ENCODE data around the gene KCNK15.
A peak's percentile ranks its signal among the peaks of the same experiment; 100 is the strongest.

Gene KCNK15

DNA sequence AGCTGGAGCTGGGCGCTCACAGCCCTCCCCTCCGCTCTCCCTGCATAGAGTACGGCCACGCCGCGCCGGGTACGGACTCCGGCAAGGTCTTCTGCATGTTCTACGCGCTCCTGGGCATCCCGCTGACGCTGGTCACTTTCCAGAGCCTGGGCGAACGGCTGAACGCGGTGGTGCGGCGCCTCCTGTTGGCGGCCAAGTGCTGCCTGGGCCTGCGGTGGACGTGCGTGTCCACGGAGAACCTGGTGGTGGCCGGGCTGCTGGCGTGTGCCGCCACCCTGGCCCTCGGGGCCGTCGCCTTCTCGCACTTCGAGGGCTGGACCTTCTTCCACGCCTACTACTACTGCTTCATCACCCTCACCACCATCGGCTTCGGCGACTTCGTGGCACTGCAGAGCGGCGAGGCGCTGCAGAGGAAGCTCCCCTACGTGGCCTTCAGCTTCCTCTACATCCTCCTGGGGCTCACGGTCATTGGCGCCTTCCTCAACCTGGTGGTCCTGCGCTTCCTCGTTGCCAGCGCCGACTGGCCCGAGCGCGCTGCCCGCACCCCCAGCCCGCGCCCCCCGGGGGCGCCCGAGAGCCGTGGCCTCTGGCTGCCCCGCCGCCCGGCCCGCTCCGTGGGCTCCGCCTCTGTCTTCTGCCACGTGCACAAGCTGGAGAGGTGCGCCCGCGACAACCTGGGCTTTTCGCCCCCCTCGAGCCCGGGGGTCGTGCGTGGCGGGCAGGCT, 4.6 kb downstream of the KCNK15 start:
- no peaks in the 10 kb centered on the region for H3K79me2 ChIP-seq (ENCODE audit: insufficient read depth, low read length)
- H2AFZ ChIP-seq (ENCODE audit: low read length), result no peak overlapping the region
- H4K20me1 ChIP-seq (ENCODE audit: insufficient read depth, low read length), result no peaks in the 10 kb centered on the region
- H3K9ac ChIP-seq (ENCODE audit: low read length), result no peak overlapping the region
- no peaks in the 10 kb centered on the region for H3K36me3 ChIP-seq (ENCODE audit: insufficient read depth, low read length)
- no peaks in the 10 kb centered on the region for H3K9me3 ChIP-seq (ENCODE audit: low read length)
- H3K27me3 ChIP-seq (ENCODE audit: insufficient read depth, low read length), result peaks cover 11% of the 10 kb centered on the region; the same call in 1 of the 2 replicates
- H3K27ac ChIP-seq (ENCODE audit: low read depth, low read length, poor library complexity, severe bottlenecking), result no peak overlapping the region
- no peak overlapping the region for H3K4me2 ChIP-seq (ENCODE audit: low read length)
- no peak for TF ChIP-seq EZH2 (IDR thresholded peaks at IDR 0.05; ENCODE audit: borderline replicate concordance, low read length)
- TF ChIP-seq, protein P1, sequence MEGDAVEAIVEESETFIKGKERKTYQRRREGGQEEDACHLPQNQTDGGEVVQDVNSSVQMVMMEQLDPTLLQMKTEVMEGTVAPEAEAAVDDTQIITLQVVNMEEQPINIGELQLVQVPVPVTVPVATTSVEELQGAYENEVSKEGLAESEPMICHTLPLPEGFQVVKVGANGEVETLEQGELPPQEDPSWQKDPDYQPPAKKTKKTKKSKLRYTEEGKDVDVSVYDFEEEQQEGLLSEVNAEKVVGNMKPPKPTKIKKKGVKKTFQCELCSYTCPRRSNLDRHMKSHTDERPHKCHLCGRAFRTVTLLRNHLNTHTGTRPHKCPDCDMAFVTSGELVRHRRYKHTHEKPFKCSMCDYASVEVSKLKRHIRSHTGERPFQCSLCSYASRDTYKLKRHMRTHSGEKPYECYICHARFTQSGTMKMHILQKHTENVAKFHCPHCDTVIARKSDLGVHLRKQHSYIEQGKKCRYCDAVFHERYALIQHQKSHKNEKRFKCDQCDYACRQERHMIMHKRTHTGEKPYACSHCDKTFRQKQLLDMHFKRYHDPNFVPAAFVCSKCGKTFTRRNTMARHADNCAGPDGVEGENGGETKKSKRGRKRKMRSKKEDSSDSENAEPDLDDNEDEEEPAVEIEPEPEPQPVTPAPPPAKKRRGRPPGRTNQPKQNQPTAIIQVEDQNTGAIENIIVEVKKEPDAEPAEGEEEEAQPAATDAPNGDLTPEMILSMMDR (IDR thresholded peaks at IDR 0.05; ENCODE audit: low read length), result peak; percentile 4; the same call in 1 of the 2 replicates
- peaks cover 24% of the 10 kb centered on the region for H3K4me1 ChIP-seq (ENCODE audit: insufficient read depth, low read length, severe bottlenecking)
- no peaks in the 10 kb centered on the region for H3F3A ChIP-seq (ENCODE audit: insufficient read depth, low read length)
- H3K9me2 ChIP-seq (ENCODE audit: low read depth, low read length), result no peaks in the 10 kb centered on the region
- H3K4me3 ChIP-seq (ENCODE audit: low read depth, low read length, poor library complexity, severe bottlenecking), result no peak overlapping the region

DNA sequence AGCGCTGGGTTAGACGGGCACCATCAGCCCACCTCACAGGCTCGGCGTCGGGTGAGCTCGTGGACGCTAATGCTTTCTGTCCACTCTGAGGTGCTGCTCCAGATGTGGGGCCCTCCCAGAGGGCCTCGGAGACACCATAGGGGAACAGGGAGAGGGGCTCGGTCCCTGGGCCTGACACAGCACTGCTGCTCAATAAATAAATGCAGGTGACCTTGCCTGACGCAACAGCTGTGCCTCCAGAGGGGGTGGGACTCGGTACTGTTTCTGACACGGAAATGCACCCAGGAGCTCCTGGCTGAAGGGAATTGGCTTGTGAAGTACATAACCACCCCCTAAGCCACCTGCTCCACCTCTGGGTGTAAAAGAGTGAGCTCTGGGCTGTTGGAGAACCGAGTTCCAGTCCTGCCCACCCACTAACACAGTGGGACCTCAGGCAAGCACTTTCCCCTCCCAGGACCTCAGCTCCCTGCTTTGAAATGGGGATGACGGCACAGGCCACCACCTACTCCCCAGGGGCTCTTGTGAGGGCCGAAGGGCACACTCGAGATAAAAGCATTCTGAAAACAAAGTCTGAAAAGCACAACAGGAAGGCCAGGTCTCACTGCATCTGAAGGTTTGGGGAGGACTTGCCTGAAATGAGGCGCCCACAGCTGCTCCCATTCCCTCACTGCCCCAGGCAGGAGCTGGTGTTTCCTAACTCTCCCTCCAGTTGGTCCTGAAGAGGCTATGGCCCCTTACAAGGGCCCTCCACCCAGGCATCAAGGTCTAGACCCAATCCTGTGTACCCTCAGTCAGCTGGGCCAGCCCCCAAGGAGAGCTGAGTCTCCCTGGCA, 6.7 kb downstream of the KCNK15 start:
- H3K9me2 ChIP-seq (ENCODE audit: low read depth, low read length), result no peaks in the 10 kb centered on the region
- peaks cover 11% of the 10 kb centered on the region; the same call in 1 of the 2 replicates for H3K27me3 ChIP-seq (ENCODE audit: insufficient read depth, low read length)

DNA sequence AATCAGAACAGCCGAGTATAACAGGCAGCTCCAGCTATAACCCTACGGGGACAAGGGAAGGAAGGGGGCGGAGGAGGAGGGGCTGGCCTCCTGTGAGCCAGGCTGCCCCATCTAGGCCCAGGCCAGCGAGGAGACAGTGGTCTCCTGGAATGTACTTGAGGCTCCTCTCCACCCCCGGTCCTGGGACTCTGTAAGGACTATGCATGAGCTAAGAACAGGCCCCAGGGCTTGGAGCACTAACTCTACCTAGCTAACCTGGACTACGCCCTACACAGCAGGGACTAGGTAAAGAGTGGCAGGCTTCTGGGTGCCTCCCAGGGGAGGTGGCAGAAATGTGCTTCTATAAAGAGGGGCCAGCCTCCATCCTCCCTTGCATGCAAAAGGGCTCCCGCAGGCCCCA, 8.9 kb downstream of the KCNK15 start:
- Histone ChIP-seq H4K20me1 (ENCODE audit: insufficient read depth, low read length) (no peaks in the 10 kb centered on the region), H3K27ac (ENCODE audit: low read depth, low read length, poor library complexity, severe bottlenecking) (no peak overlapping the region), H3K36me3 (ENCODE audit: insufficient read depth, low read length) (no peaks in the 10 kb centered on the region), H3K4me1 (ENCODE audit: insufficient read depth, low read length, severe bottlenecking) (peaks cover 6% of the 10 kb centered on the region), H3K27me3 (ENCODE audit: insufficient read depth, low read length) (peaks cover 15% of the 10 kb centered on the region; the same call in 1 of the 2 replicates), H3K4me2 (ENCODE audit: low read length) (no peak overlapping the region), H3K4me3 (ENCODE audit: low read depth, low read length, poor library complexity, severe bottlenecking) (no peak overlapping the region), H3F3A (ENCODE audit: insufficient read depth, low read length) (no peaks in the 10 kb centered on the region), H3K9ac (ENCODE audit: low read length) (no peak overlapping the region), H3K9me2 (ENCODE audit: low read depth, low read length) (no peaks in the 10 kb centered on the region), H3K79me2 (ENCODE audit: insufficient read depth, low read length) (no peaks in the 10 kb centered on the region), H2AFZ (ENCODE audit: low read length) (no peak overlapping the region), H3K9me3 (ENCODE audit: low read length) (no peaks in the 10 kb centered on the region)
- TF ChIP-seq EZH2 (IDR thresholded peaks at IDR 0.05; ENCODE audit: borderline replicate concordance, low read length), result no peak
- TF ChIP-seq, protein P1 (IDR thresholded peaks at IDR 0.05; ENCODE audit: low read length), result no peak

More for the DNA sequence above, 6.7 kb downstream of the KCNK15 start:
- no peak for TF ChIP-seq EZH2 (IDR thresholded peaks at IDR 0.05; ENCODE audit: borderline replicate concordance, low read length)
- TF ChIP-seq, protein P1 (IDR thresholded peaks at IDR 0.05; ENCODE audit: low read length), result no peak
- no peak overlapping the region for H2AFZ ChIP-seq (ENCODE audit: low read length)
- H3K27ac ChIP-seq (ENCODE audit: low read depth, low read length, poor library complexity, severe bottlenecking), result no peak overlapping the region
- H3K4me3 ChIP-seq (ENCODE audit: low read depth, low read length, poor library complexity, severe bottlenecking), result no peak overlapping the region
- H4K20me1 ChIP-seq (ENCODE audit: insufficient read depth, low read length), result no peaks in the 10 kb centered on the region
- H3K36me3 ChIP-seq (ENCODE audit: insufficient read depth, low read length), result no peaks in the 10 kb centered on the region
- H3K79me2 ChIP-seq (ENCODE audit: insufficient read depth, low read length), result no peaks in the 10 kb centered on the region
- H3K9ac ChIP-seq (ENCODE audit: low read length), result no peak overlapping the region
- H3F3A ChIP-seq (ENCODE audit: insufficient read depth, low read length), result no peaks in the 10 kb centered on the region
- no peak overlapping the region for H3K4me2 ChIP-seq (ENCODE audit: low read length)
- peaks cover 7% of the 10 kb centered on the region for H3K4me1 ChIP-seq (ENCODE audit: insufficient read depth, low read length, severe bottlenecking)
- H3K9me3 ChIP-seq (ENCODE audit: low read length), result no peaks in the 10 kb centered on the region

Measured in OCI-LY1 (cell line).